MM.1S (cell line): Measurements from ENCODE around the gene CHRNA4.
"Not testable (repeated sequence)": the region's sequence is repeated elsewhere in the genome, so short reads cannot be mapped to it uniquely, and the experiment has no call there.

Experiments used
- DNase-seq: peaks from one replicate; pipeline ENCODE4 v3.0.0-alpha.2; 2015
- H2AFZ ChIP-seq: fragments of 300-600 bp; sonication (generic); 2 replicates; pipeline ENCODE4 v1.6.0; 2016; ENCODE audit warnings: antibody characterized with exemption, low read length
- H3F3A ChIP-seq: fragments of 300-600 bp; sonication (generic); 2 replicates; pipeline ENCODE4 v1.6.1; 2016; ENCODE audit warnings: mild to moderate bottlenecking, antibody characterized with exemption, low read length, moderate library complexity, mixed read lengths; ENCODE audit not compliant: insufficient read depth
- H3K27ac ChIP-seq: fragments of 300-600 bp; sonication (generic); 2 replicates; pipeline ENCODE4 v1.5.1; 2016; ENCODE audit warnings: mild to moderate bottlenecking, low read length
- H3K27me3 ChIP-seq: fragments of 300-600 bp; sonication (generic); replicated peaks from 2 replicates; pipeline ENCODE4 v1.6.0; 2016; ENCODE audit warnings: low read length; ENCODE audit not compliant: insufficient read depth
- H3K36me3 ChIP-seq: fragments of 300-600 bp; sonication (generic); replicated peaks from 2 replicates; pipeline ENCODE4 v1.6.1; 2016; ENCODE audit warnings: mild to moderate bottlenecking, low read length, mixed read lengths; ENCODE audit not compliant: insufficient read depth
- H3K4me1 ChIP-seq: fragments of 300-600 bp; sonication (generic); 2 replicates; pipeline ENCODE4 v1.6.1; 2016; ENCODE audit warnings: low read length, mixed read lengths
- H3K4me2 ChIP-seq: fragments of 300-600 bp; sonication (generic); 2 replicates; pipeline ENCODE4 v1.6.0; 2016; ENCODE audit warnings: low read depth, low read length
- H3K4me3 ChIP-seq: fragments of 300-600 bp; sonication (generic); 2 replicates; pipeline ENCODE4 v1.5.1; 2016; ENCODE audit warnings: low read length, mixed read lengths
- H3K79me2 ChIP-seq: fragments of 300-600 bp; sonication (generic); 2 replicates; pipeline ENCODE4 v1.6.1; 2016; ENCODE audit warnings: mixed run types, low read length, mixed read lengths
- H3K9ac ChIP-seq: fragments of 300-600 bp; sonication (generic); 2 replicates; pipeline ENCODE4 v1.6.1; 2016; ENCODE audit warnings: low read length, mixed read lengths
- H3K9me2 ChIP-seq: fragments of 300-600 bp; sonication (generic); replicated peaks from 2 replicates; pipeline ENCODE4 v1.6.1; 2016; ENCODE audit warnings: mild to moderate bottlenecking, low read length, mixed read lengths; ENCODE audit not compliant: insufficient read depth
- H3K9me3 ChIP-seq: fragments of 300-600 bp; sonication (generic); replicated peaks from 2 replicates; pipeline ENCODE4 v1.6.1; 2016; ENCODE audit warnings: mild to moderate bottlenecking, low read length, mixed read lengths; ENCODE audit not compliant: insufficient read depth
- H4K20me1 ChIP-seq: fragments of 300-600 bp; sonication (generic); 2 replicates; pipeline ENCODE4 v1.6.1; 2016; ENCODE audit warnings: mild to moderate bottlenecking, low read length, moderate library complexity, mixed read lengths; ENCODE audit not compliant: insufficient read depth
- CTCF ChIP-seq: fragments of 300-600 bp; sonication (generic); IDR thresholded peaks from 2 replicates; pipeline ENCODE4 v1.5.1; 2016; ENCODE audit warnings: antibody characterized with exemption, low read length, mixed read lengths
- EZH2 ChIP-seq: fragments of 300-600 bp; sonication (generic); optimal IDR thresholded peaks from 2 replicates; pipeline ENCODE3; 2017; ENCODE audit warnings: low read depth, mild to moderate bottlenecking, antibody characterized with exemption, low read length, mixed read lengths
- EZH2phosphoT487 ChIP-seq: fragments of 300-600 bp; sonication (generic); IDR thresholded peaks from 2 replicates; pipeline ENCODE4 v1.6.1; 2018; ENCODE audit warnings: antibody characterized with exemption, low read length

CHRNA4 gene

GRCh38 chr20:63308218-63308911 lies 52.8 kb downstream of the CHRNA4 start:
- Histone ChIP-seq H3K79me2 (no peaks in the 10 kb centered on the region), H3K27ac (no peak overlapping the region), H3K9ac (no peak overlapping the region), H3K9me2 (no peaks in the 10 kb centered on the region), H3K9me3 (no peaks in the 10 kb centered on the region), H2AFZ (no peak overlapping the region), H3K4me2 (no peak overlapping the region), H3K4me1 (no peaks in the 10 kb centered on the region), H3K4me3 (no peak overlapping the region), H4K20me1 (no peaks in the 10 kb centered on the region), H3K36me3 (no peaks in the 10 kb centered on the region), H3K27me3 (peaks cover 71% of the 10 kb centered on the region), H3F3A (no peaks in the 10 kb centered on the region)
- TF ChIP-seq CTCF (no peak), EZH2phosphoT487 (no peak), EZH2 (no peak)
- DNase-seq, result no peak

GRCh38 chr20:63307538-63308217 lies 53.5 kb downstream of the CHRNA4 start:
- Histone ChIP-seq H3K36me3 (no peaks in the 10 kb centered on the region), H3K4me1 (no peaks in the 10 kb centered on the region), H3K9me2 (no peaks in the 10 kb centered on the region), H3K4me2 (no peak overlapping the region), H3K27ac (no peak overlapping the region), H4K20me1 (no peaks in the 10 kb centered on the region), H3K4me3 (no peak overlapping the region), H3K9ac (no peak overlapping the region), H3K27me3 (peaks cover 71% of the 10 kb centered on the region), H2AFZ (no peak overlapping the region), H3F3A (no peaks in the 10 kb centered on the region), H3K79me2 (no peaks in the 10 kb centered on the region), H3K9me3 (no peaks in the 10 kb centered on the region)
- no peak for DNase-seq
- TF ChIP-seq EZH2phosphoT487, result no peak
- no peak for TF ChIP-seq EZH2
- TF ChIP-seq CTCF, result no peak

- H3K4me1 ChIP-seq, result no peaks in the 10 kb centered on the region
- no peak for DNase-seq
- no peak overlapping the region for H3K4me2 ChIP-seq
- H3K4me3 ChIP-seq, result no peak overlapping the region
- no peak overlapping the region for H3K9ac ChIP-seq
- H3K36me3 ChIP-seq, result no peaks in the 10 kb centered on the region
- TF ChIP-seq EZH2phosphoT487, result no peak
- no peak for TF ChIP-seq EZH2
- TF ChIP-seq CTCF, result no peak
- no peak overlapping the region for H2AFZ ChIP-seq
- no peaks in the 10 kb centered on the region for H4K20me1 ChIP-seq
- H3K9me3 ChIP-seq, result no peaks in the 10 kb centered on the region
- no peak overlapping the region for H3K27ac ChIP-seq
- H3K27me3 ChIP-seq, result peaks cover 72% of the 10 kb centered on the region
- no peaks in the 10 kb centered on the region for H3K79me2 ChIP-seq
- no peaks in the 10 kb centered on the region for H3K9me2 ChIP-seq
- no peaks in the 10 kb centered on the region for H3F3A ChIP-seq
Observed at GRCh38 chr20:63306673-63307537, 54.2 kb downstream of the CHRNA4 start.

GRCh38 chr20:63305933-63306672 lies 55.0 kb downstream of the CHRNA4 start:
- H2AFZ ChIP-seq, H3K36me3 ChIP-seq, H3F3A ChIP-seq, H3K9me2 ChIP-seq, H3K79me2 ChIP-seq, H3K4me1 ChIP-seq, H3K27ac ChIP-seq, H3K4me3 ChIP-seq, DNase-seq, H3K4me2 ChIP-seq, H3K9me3 ChIP-seq, H3K9ac ChIP-seq, H4K20me1 ChIP-seq: not testable (repeated sequence)
- peaks cover 72% of the 10 kb centered on the region for H3K27me3 ChIP-seq
